Measurements from ENCODE around the gene FOXG1.

FOXG1 gene

GRCh38 chr14:28765169-28765830 is 1.3 kb upstream of the FOXG1 start:
- TF ChIP-seq, protein P1, sequence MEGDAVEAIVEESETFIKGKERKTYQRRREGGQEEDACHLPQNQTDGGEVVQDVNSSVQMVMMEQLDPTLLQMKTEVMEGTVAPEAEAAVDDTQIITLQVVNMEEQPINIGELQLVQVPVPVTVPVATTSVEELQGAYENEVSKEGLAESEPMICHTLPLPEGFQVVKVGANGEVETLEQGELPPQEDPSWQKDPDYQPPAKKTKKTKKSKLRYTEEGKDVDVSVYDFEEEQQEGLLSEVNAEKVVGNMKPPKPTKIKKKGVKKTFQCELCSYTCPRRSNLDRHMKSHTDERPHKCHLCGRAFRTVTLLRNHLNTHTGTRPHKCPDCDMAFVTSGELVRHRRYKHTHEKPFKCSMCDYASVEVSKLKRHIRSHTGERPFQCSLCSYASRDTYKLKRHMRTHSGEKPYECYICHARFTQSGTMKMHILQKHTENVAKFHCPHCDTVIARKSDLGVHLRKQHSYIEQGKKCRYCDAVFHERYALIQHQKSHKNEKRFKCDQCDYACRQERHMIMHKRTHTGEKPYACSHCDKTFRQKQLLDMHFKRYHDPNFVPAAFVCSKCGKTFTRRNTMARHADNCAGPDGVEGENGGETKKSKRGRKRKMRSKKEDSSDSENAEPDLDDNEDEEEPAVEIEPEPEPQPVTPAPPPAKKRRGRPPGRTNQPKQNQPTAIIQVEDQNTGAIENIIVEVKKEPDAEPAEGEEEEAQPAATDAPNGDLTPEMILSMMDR (conservative IDR thresholded peaks at IDR 0.05; ENCODE audit: control insufficient read depth, insufficient read depth, low read depth, low read length), result no peak
- DNase-seq (ENCODE audit: low read depth), result no peak
- H3K4me3 ChIP-seq (ENCODE audit: control insufficient read depth, low read depth, low read length), result no peak overlapping the region

DNA sequence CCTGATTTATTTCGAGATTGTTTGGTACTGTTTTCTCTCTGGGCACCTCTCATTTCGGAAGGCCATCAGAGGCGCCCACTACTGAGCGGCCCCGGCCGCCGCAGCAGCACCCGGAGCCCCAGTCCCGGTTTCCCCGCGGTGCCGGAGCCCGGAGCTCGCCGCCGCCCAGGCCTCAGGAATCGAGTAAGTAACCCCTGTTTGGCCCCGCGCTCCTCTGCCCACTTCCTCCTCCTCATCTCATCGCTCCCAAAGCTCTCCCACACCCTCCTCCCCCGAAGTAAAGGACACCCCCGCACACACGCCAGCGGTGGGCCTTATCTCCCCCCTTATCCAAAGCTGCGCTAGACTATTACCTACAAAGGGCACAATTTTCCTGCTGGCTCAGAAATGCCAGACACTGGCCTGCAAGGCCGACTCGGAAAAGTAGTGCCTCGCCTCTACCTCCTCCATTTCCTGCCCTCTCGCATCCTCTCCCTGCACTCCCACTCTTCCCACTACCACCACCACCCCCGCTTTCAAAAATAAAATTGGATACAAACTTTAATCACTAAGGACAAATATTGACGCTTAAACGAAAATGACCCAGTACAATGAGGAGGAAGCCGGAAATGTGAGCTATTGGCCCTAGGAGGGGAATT is 637 bp upstream of the FOXG1 start:
- TF ChIP-seq, protein P1 (conservative IDR thresholded peaks at IDR 0.05; ENCODE audit: control insufficient read depth, insufficient read depth, low read depth, low read length), result no peak
- peak overlapping the region; percentile 30 for H3K4me3 ChIP-seq (ENCODE audit: control insufficient read depth, low read depth, low read length)
- DNase-seq (ENCODE audit: low read depth), result no peak

DNA sequence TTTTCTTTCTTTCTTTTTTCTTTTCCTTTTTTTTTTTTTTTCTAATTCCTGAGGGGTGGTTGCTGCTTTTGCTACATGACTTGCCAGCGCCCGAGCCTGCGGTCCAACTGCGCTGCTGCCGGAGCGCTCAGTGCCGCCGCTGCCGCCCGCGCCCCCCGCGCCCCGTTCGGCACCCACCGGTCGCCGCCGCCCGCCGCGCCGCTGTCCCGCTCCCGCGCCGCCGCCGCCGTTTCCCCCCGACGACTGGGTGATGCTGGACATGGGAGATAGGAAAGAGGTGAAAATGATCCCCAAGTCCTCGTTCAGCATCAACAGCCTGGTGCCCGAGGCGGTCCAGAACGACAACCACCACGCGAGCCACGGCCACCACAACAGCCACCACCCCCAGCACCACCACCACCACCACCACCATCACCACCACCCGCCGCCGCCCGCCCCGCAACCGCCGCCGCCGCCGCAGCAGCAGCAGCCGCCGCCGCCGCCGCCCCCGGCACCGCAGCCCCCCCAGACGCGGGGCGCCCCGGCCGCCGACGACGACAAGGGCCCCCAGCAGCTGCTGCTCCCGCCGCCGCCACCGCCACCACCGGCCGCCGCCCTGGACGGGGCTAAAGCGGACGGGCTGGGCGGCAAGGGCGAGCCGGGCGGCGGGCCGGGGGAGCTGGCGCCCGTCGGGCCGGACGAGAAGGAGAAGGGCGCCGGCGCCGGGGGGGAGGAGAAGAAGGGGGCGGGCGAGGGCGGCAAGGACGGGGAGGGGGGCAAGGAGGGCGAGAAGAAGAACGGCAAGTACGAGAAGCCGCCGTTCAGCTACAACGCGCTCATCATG is 654 bp downstream of the FOXG1 start:
- TF ChIP-seq, protein P1 (conservative IDR thresholded peaks at IDR 0.05; ENCODE audit: control insufficient read depth, insufficient read depth, low read depth, low read length), result no peak
- no peak for DNase-seq (ENCODE audit: low read depth)
- peak overlapping the region; percentile 9 for H3K4me3 ChIP-seq (ENCODE audit: control insufficient read depth, low read depth, low read length)

GRCh38 chr14:28767853-28768741 is 1.5 kb downstream of the FOXG1 start:
- TF ChIP-seq, protein P1 (conservative IDR thresholded peaks at IDR 0.05; ENCODE audit: control insufficient read depth, insufficient read depth, low read depth, low read length), result no peak
- no peak for DNase-seq (ENCODE audit: low read depth)
- no peak overlapping the region for H3K4me3 ChIP-seq (ENCODE audit: control insufficient read depth, low read depth, low read length)

GRCh38 chr14:28769276-28769880 is 2.8 kb downstream of the FOXG1 start:
- TF ChIP-seq, protein P1 (conservative IDR thresholded peaks at IDR 0.05; ENCODE audit: control insufficient read depth, insufficient read depth, low read depth, low read length), result no peak
- H3K4me3 ChIP-seq (ENCODE audit: control insufficient read depth, low read depth, low read length), result no peak overlapping the region
- no peak for DNase-seq (ENCODE audit: low read depth)

DNA sequence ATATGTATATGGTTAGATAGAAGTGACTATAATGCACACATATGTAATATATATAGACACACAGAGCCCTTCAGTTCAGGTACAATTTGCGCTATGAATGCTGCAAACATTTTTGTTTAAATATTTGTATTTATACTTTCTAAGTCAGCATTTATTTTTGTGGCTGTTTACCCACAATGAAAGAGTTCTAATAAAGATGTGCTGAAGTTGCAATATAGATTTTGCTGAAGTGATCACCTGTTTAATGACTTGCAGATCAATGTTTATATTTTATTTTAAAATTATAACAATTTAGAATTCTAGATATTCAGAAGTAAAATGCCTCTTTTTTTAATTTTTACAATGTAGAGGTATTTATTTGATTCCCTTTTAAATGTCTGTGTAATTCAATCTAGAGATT is 3.5 kb downstream of the FOXG1 start:
- TF ChIP-seq, protein P1 (conservative IDR thresholded peaks at IDR 0.05; ENCODE audit: control insufficient read depth, insufficient read depth, low read depth, low read length), result no peak
- H3K4me3 ChIP-seq (ENCODE audit: control insufficient read depth, low read depth, low read length), result no peak overlapping the region
- no peak for DNase-seq (ENCODE audit: low read depth)

Measured in fibroblast of mammary gland (primary cell).